LoVo (cell line): ENCODE results near the gene PPFIA1.

ENCODE experiments used
- DNase-seq: peaks from one replicate; pipeline ENCODE4 v3.0.0-alpha.2; 2016; ENCODE audit warnings: low spot score

The PPFIA1 gene

GRCh38 chr11:70414341-70415100, 144.0 kb downstream of the PPFIA1 start:
- DNase-seq, result no peak

GRCh38 chr11:70415191-70415590, 144.7 kb downstream of the PPFIA1 start:
- DNase-seq, result no peak

GRCh38 chr11:70415642-70416395, 145.3 kb downstream of the PPFIA1 start:
- no peak for DNase-seq

DNA sequence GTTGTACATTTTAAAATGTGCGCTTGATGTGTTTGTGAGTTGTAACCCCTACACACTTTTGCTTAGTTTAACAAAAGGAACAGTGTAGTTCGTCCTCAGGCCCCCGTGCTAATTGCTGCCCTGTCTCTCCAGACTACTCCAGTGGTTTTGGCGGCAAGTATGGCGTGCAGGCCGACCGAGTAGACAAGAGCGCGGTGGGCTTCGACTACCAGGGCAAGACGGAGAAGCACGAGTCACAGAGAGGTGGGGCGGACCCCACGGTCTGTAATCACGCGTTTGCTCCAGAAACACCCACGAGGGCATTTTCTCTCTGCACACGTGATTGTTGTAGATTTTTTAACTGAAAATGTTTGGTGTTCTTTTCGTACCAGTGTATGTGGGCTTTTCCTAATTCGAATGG, 146.4 kb downstream of the PPFIA1 start:
- DNase-seq, result no peak

GRCh38 chr11:70418130-70418529, 147.6 kb downstream of the PPFIA1 start:
- DNase-seq, result no peak

DNA sequence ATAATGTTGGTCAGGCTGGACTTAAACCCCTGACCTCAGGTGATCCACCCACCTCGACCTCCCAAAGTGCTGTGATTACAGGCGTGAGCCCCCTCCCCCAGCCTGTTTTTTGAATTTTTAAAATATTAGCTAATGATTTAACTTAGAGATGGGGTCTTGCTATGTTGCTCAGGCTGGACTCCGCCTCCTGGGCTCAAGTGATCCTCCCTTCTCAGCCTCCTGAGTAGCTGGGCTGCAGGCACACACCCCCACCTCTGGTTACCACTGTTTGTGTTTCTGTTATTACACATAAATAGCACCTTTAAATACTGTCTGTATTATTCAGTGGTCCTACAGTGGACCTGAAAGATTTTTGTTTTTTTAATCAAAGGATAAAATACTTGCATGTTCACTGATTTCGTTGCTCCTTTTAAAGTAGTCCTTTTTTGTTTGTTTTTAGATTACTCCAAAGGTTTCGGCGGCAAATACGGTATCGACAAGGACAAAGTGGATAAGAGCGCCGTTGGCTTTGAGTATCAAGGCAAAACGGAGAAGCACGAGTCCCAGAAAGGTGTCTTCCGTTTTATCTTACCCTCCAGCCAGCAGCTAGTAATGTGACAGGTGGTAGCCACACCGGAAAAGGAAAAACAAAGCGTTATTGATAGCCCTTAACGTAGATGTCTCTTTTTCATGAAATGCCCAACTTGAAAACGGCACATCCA, 149.0 kb downstream of the PPFIA1 start:
- DNase-seq, result no peak

GRCh38 chr11:70420008-70420464, 149.5 kb downstream of the PPFIA1 start:
- no peak for DNase-seq

DNA sequence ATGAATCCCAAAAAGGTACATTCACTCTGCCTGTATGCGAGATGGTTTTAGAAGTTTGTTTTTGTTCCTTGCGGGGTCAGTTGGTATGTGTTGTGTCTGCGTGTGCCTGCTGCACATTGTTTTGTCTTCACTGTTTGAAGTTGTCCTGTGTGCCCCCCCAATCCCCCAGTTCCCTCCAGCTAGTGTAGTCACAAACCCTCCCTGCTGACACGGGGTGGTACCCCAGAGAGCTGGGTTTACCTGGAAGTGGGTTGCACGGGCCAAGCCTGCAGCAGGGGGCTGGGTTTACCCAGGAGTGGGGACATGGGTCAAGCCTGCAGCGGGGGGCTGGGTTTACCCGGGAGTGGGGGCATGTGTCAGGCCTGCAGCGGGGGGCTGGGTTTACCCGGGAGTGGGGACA, 150.0 kb downstream of the PPFIA1 start:
- DNase-seq, result no peak

GRCh38 chr11:70421123-70421522, 150.6 kb downstream of the PPFIA1 start:
- no peak for DNase-seq

GRCh38 chr11:70422692-70423522, 152.4 kb downstream of the PPFIA1 start:
- DNase-seq, result no peak

GRCh38 chr11:70423523-70424505, 153.3 kb downstream of the PPFIA1 start:
- DNase-seq, result peak; percentile 7

- no peak for DNase-seq
Observed at GRCh38 chr11:70424765-70425344, 154.4 kb downstream of the PPFIA1 start.

GRCh38 chr11:70427436-70427835, 156.9 kb downstream of the PPFIA1 start:
- no peak for DNase-seq

DNA sequence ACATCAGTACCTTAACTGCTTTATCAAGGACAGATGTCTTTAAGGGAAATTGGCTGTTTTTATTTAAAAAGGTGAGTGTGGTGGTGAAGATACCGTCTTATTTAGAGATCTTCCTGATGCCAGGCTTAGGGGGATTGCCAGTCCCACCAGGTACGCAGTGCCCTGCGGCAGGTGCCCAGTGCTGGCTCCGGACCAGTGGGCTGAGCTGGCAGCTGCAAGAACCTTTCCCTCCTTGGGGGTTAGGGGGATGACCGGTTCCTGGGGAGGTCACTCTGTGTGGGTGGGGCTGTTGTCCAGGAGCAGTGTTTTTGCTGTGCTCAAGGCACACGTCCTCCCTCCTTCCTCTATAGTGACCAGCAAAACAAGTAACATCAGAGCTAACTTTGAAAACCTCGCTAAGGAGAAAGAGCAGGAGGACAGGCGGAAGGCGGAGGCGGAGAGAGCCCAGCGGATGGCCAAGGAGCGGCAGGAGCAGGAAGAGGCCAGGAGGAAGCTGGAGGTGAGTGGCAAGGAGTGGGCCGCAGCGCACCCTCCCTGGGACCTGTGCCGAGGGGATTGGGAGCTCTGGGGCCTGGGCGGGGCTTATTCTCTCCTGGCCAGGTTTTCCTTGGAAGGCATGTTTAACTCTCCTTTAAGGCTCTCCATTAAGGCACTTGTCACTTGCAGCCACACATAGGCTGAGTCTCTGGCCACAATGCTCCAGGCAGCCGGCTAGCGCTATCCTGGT, 158.4 kb downstream of the PPFIA1 start:
- no peak for DNase-seq

DNA sequence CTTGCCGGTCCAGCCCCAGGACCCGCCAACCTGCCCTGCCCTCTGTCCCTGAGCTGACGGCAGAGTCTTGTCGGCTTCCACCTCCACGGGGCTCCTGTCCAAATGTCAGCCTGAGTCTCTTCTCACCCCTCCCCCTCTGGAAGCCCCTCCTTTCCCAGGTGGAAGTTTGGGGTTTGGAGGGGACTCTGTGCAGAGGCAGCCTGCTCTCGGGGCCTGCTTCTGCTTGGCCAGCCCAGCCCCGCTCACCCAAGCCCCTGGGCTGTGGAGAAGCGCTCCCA, 158.9 kb downstream of the PPFIA1 start:
- DNase-seq, result no peak

DNA sequence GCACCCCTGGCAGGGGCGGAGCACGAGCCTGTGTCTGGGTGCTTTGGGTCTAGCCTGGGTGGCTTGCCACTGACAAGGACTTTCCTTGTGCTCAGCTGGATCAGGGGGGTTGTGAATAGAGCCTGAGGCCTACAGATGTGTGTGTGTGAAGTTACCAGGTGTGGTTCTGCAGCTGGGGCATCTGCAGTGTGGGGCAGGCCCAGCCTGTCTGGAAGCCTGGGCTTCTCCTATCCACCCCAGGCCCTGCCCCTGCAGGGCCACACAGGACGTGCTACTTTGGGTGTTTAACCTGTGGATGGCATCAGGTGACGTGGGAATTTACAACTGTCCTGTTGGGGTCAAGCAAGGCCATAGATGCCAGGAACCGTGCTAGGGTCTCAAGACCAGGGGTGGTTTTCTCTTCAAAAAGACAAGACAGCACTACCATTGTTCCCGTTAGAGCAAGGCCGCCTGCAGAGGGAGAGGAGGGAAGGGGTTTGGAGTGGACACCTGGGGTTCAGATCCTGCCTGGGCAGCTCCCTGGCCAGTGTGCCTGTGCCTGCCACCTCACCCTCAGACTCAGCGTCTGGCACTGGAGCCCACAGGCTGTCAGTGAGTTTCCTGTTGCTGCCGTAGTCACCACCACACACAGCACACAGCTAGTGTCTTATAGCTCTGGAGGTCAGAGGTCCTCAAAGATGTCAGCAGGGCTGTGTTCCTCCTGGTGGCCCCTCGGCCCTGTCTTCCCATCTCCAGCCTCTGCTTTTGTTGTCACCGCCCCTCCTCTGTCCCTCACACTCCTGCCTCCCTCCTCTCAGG, 159.4 kb downstream of the PPFIA1 start:
- DNase-seq, result no peak

DNA sequence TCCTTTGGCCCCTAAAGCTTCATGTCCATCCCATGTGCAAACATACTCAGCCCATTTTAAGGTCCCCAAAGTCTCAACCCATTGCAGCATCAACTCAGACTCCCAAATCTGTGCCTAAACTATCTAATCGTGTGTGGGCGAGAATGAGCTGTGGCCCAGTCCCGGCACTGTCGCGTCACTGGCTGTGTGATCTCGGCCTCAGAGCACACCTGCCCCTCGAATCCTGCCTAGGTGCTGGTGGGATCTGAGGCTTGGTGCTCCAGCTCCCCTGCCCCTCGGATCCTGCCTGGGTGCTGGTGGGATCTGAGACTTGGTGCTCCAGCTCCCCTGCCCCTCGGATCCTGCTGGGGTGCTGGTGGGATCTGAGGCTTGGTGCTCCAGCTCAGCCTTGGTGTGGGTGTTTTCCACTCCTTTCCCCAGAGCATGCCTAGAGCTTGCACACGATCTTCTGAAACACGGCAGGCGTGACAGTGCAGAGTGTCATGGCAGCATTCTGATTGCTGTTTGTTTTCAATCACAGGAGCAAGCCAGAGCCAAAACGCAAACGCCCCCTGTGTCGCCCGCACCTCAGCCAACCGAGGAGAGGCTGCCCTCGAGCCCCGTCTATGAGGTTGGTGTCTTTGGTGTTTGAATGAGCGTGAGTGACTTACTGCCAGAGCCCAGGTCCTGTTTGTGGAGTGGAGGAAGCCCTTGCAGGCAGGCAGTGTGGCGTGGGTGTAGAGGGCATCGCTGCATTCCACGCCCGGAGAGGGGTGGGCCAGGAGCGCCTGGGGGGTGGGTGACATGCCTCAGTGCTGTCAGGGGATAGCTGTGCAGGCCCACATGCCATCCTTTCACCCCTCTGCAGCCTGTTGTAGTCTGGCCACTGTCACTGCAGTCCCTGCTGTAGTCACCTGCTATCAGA, 160.4 kb downstream of the PPFIA1 start:
- DNase-seq, result no peak

- DNase-seq, result no peak
Observed at GRCh38 chr11:70431611-70432010, 161.1 kb downstream of the PPFIA1 start.
